Activated B cell treated with CpG ODN at 0.5 μM for 24 hours (primary cell): ENCODE results near the gene PLEKHG1. TPM values are rescaled to one million over a fixed set of nuclear protein-coding genes. Genes with fewer than 3 reads are reported as not detected.
A peak's percentile ranks its signal among the peaks of the same experiment; 100 is the strongest.

Source experiments
- ATAC-seq: fragments of 200-7000 bp; cut with Tn5 transposase; one replicate; pipeline ENCODE4 v1.10.0; 2021; ENCODE audit warnings: low read depth, mild to moderate bottlenecking, moderate library complexity
- CTCF ChIA-PET: fragments of 350-600 bp; sonication (Branson Sonifier 250); formaldehyde crosslinking; loops from one replicate; lab custom pipeline; 2021; ENCODE audit warnings: antibody characterized with exemption; lab: Charles Lee
- POLR2A ChIA-PET: fragments of 350-600 bp; sonication (Branson Sonifier 250); formaldehyde crosslinking; loops from one replicate; lab custom pipeline; 2021; ENCODE audit warnings: antibody characterized with exemption; lab: Charles Lee
- DNase-seq: peaks from one replicate; pipeline ENCODE4 v3.0.0; 2022
- H3K27ac Mint-ChIP-seq: one replicate; pipeline ENCODE4 v1.8.0; 2020; ENCODE audit warnings: mixed read lengths
- H3K27me3 Mint-ChIP-seq: one replicate; pipeline ENCODE4 v1.8.0; 2021; ENCODE audit warnings: mixed read lengths
- H3K36me3 Mint-ChIP-seq: one replicate; pipeline ENCODE4 v1.8.0; 2021; ENCODE audit warnings: low read depth, mixed read lengths
- H3K4me1 Mint-ChIP-seq: one replicate; pipeline ENCODE4 v1.8.0; 2021; ENCODE audit warnings: mixed read lengths
- H3K4me3 Mint-ChIP-seq: one replicate; pipeline ENCODE4 v1.8.0; 2020; ENCODE audit warnings: mild to moderate bottlenecking, mixed read lengths
- H3K9me3 Mint-ChIP-seq: one replicate; pipeline ENCODE4 v1.8.0; 2020; ENCODE audit warnings: mixed read lengths
- intact Hi-C: fragments of 100-400 bp; cut with micrococcal nuclease; formaldehyde crosslinking; loops from one replicate; pipeline ENCODE4 v1.15.1; 2024
- total RNA-seq: library from RNA; stranded (reverse); gene quantifications from 2 replicates; pipeline ENCODE4 v1.2.3, GENCODE V29; 2022
- TF ChIP-seq, protein P1 (sequence below): fragments of 200-600 bp; IDR thresholded peaks from one replicate; pipeline ENCODE4 v1.8.0; 2022; ENCODE audit warnings: antibody characterized with exemption, mild to moderate bottlenecking

The PLEKHG1 gene
- total RNA-seq, 1 donor from 2014 or later = 219 TPM

DNA sequence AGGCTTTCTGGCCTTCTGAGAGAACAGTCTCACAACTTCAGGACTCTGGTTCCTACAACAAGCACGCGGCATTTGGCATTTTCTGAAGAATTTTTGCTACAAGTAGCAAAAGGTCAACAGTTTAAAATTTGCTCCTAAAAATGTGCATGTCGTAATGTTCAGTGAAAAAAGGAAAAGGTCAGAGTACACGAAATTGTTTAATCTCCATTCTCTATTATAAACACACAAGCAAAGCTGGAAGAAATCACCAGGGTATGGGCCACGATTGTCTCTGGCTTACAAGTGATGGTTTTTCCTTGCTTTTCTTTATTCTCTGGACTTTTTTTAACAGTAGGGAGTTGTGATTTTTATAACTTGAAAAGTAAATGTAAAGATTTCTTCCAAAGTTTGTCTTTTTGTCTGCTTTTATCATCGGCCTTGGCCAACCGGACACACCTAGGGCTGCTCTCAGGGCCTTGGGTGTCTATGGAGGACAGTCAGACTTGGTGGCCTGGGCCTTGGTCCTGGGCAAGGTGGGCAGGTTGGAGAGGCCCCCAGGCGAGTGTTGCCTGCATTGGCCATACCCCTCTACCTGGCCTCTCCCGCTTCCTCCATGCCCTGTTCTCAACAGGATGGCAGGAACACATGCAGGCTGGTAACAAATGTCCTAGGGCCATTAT lies 32.4 kb downstream of the PLEKHG1 start:
- peak overlapping the region; percentile 97 for H3K27ac Mint-ChIP-seq
- ATAC-seq = no peak
- TF ChIP-seq, protein P1, sequence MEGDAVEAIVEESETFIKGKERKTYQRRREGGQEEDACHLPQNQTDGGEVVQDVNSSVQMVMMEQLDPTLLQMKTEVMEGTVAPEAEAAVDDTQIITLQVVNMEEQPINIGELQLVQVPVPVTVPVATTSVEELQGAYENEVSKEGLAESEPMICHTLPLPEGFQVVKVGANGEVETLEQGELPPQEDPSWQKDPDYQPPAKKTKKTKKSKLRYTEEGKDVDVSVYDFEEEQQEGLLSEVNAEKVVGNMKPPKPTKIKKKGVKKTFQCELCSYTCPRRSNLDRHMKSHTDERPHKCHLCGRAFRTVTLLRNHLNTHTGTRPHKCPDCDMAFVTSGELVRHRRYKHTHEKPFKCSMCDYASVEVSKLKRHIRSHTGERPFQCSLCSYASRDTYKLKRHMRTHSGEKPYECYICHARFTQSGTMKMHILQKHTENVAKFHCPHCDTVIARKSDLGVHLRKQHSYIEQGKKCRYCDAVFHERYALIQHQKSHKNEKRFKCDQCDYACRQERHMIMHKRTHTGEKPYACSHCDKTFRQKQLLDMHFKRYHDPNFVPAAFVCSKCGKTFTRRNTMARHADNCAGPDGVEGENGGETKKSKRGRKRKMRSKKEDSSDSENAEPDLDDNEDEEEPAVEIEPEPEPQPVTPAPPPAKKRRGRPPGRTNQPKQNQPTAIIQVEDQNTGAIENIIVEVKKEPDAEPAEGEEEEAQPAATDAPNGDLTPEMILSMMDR = no peak
- H3K4me1 Mint-ChIP-seq = peaks cover 91% of the 10 kb centered on the region
- H3K4me3 Mint-ChIP-seq = peak overlapping the region; percentile 99
- CTCF ChIA-PET = interaction anchor here (0.8 to 5.9 kb wide), 8 partner anchors 10 to 214 kb away, joined by 3 to 50 read pairs (median 8); partner anchors contain the start of gene PLEKHG1
- no peaks in the 10 kb centered on the region for H3K9me3 Mint-ChIP-seq
- no peaks in the 10 kb centered on the region for H3K27me3 Mint-ChIP-seq
- peaks cover 22% of the 10 kb centered on the region for H3K36me3 Mint-ChIP-seq
- intact Hi-C loops = loop anchor here (1.0 to 10.0 kb wide), 6 partner anchors 9 to 627 kb away; partner anchors contain the start of gene MTHFD1L
- no peak for DNase-seq
- POLR2A ChIA-PET = interaction anchor here (0.8 to 14.1 kb wide), 27 partner anchors 8 to 1149 kb away, joined by 3 to 537 read pairs (median 7); partner anchors contain the start of gene PLEKHG1

DNA sequence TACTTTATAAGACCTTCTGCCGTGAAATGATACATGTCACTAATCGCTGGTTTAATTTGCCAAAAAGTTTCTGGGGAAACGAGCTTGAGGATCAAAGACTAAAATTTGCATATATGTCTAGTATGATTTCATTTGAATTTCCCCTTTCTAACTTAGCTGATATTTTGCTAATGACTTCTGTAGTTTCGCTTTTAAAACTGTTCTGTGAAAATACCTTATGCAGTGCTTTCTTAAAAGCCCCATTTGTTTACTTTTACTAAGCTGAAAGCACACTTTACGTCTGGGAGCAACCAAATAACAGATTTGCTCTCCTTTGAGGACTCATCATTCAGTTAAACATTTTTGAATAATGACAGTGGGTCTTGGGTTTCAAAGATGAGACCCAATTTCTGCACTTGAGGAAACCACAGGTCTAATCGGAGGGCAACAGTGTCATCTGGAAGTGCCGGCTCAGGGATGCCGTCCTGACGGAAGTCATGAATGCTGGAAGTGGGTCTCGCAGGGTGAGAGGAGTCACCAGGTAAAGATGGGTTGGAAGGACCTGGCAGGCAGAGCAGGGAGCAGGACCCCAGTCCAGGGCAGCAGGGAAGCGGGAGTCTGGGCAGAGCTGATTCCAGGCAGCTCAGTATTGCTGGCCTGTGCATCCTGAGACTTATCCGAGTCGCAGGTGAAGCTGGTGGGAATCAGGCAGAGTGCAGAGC lies 33.2 kb downstream of the PLEKHG1 start:
- peak; percentile 11 for ATAC-seq
- Mint-ChIP-seq H3K36me3 (peaks cover 27% of the 10 kb centered on the region), H3K4me1 (peaks cover 91% of the 10 kb centered on the region), H3K27ac (peak overlapping the region; percentile 97), H3K9me3 (no peaks in the 10 kb centered on the region), H3K4me3 (peak overlapping the region; percentile 99), H3K27me3 (no peaks in the 10 kb centered on the region)
- ChIA-PET POLR2A (interaction anchor here (0.8 to 14.1 kb wide), 26 partner anchors 8 to 1150 kb away, joined by 3 to 537 read pairs (median 8); partner anchors contain the start of gene PLEKHG1), CTCF (interaction anchor here (0.7 to 5.9 kb wide), 9 partner anchors 9 to 215 kb away, joined by 3 to 50 read pairs (median 7); partner anchors contain the start of gene PLEKHG1)
- peak; percentile 33 for DNase-seq
- intact Hi-C loops = loop anchor here (1.0 to 10.0 kb wide), 5 partner anchors 8 to 628 kb away; partner anchors contain the start of gene MTHFD1L
- TF ChIP-seq, protein P1 = no peak

DNA sequence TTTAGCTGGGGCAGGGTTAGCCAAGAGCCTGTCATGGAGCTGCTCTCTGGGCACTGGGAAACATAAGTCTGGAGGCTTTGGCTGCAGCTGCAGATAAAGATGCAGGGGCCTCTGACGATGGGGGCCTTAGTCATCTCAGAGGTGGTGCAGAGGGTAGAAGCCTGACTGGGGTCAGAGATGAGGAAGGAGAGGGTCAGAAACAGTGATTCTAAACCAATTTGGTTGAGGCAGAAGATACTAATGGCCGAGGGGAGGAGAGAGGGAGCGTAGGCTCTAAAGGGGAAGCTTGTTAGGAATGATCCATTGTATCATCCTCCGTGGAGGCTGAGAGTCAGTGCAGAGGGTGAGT lies 33.8 kb downstream of the PLEKHG1 start:
- DNase-seq (no peak), ATAC-seq (peak; percentile 20)
- TF ChIP-seq, protein P1 = no peak
- peaks cover 32% of the 10 kb centered on the region for H3K36me3 Mint-ChIP-seq
- no peaks in the 10 kb centered on the region for H3K9me3 Mint-ChIP-seq
- intact Hi-C loops = loop anchor here (2.0 to 10.0 kb wide), 4 partner anchors 57 to 629 kb away; partner anchors contain the start of gene MTHFD1L
- POLR2A ChIA-PET = interaction anchor here (0.7 to 14.1 kb wide), 27 partner anchors 7 to 215 kb away, joined by 3 to 537 read pairs (median 8); partner anchors contain the start of gene PLEKHG1
- H3K4me1 Mint-ChIP-seq = peaks cover 91% of the 10 kb centered on the region
- H3K4me3 Mint-ChIP-seq = peak overlapping the region; percentile 99
- CTCF ChIA-PET = interaction anchor here (1.5 to 5.9 kb wide), 6 partner anchors 11 to 215 kb away, joined by 4 to 50 read pairs (median 11); partner anchors contain the start of gene PLEKHG1
- peak overlapping the region; percentile 97 for H3K27ac Mint-ChIP-seq
- no peaks in the 10 kb centered on the region for H3K27me3 Mint-ChIP-seq

DNA sequence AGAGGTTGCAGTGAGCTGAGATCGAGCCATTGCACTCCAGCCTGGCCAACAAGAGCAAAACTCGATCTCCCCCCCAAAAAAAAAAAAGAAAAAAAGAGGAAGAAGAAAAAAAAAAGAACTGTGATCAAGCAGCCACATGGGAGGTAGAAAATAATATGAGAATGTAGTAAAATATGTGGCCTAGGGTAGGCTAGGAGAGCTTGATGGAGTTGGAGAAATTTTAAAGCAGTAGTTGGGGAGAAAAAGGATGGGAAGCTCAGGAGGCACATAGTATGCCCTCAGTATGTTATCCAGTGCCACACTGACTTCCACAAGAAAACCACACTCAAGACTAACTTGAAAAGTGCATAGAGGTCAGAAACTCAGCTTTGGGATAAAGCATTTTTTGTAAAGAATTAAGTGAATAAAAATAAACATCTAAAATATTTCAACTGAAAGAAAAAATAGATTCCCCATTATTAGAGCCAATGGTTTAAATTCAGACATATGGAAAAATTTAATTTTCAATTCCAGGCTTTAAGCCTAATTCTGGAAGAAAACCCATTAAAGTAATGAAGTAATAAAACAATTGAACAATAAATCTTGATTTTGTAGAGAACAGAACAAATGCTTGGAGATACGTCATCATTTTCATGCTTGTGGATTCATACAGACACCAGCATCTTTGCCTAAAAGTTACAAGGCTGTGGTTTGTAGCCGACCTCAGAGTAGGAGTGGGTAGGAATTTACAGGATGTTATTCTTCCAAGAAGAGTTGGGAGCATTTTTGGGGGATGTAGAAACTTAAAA lies 34.7 kb downstream of the PLEKHG1 start:
- CTCF ChIA-PET = interaction anchor here (1.8 to 5.9 kb wide), 5 partner anchors 12 to 216 kb away, joined by 6 to 50 read pairs (median 12); partner anchors contain the start of gene PLEKHG1
- TF ChIP-seq, protein P1 = no peak
- H3K4me1 Mint-ChIP-seq = peaks cover 90% of the 10 kb centered on the region
- no peaks in the 10 kb centered on the region for H3K27me3 Mint-ChIP-seq
- intact Hi-C loops = loop anchor here (1.0 to 10.0 kb wide), 3 partner anchors 34 to 630 kb away; partner anchors contain the start of gene MTHFD1L
- H3K9me3 Mint-ChIP-seq = no peaks in the 10 kb centered on the region
- peak overlapping the region; percentile 99 for H3K4me3 Mint-ChIP-seq
- DNase-seq (no peak), ATAC-seq (peak; percentile 5)
- H3K27ac Mint-ChIP-seq = peak overlapping the region; percentile 97
- H3K36me3 Mint-ChIP-seq = peaks cover 32% of the 10 kb centered on the region
- POLR2A ChIA-PET = interaction anchor here (0.6 to 14.1 kb wide), 21 partner anchors 9 to 216 kb away, joined by 3 to 537 read pairs (median 8); partner anchors contain the start of gene PLEKHG1
